Fibroblast of skin of scalp (primary cell): Measurements from ENCODE around the gene LARP1.
"Not testable (repeated sequence)": the region's sequence is repeated elsewhere in the genome, so short reads cannot be mapped to it uniquely, and the experiment has no call there.

Source experiments
- DNase-seq: peaks from one replicate; pipeline ENCODE4 v3.0.0-alpha.2; 2013

The LARP1 gene

GRCh38 chr5:154735362-154735761 lies 19.8 kb upstream of the LARP1 start:
- DNase-seq, result not testable (repeated sequence)

GRCh38 chr5:154736372-154736771 lies 18.8 kb upstream of the LARP1 start:
- not testable (repeated sequence) for DNase-seq

GRCh38 chr5:154737667-154738320 lies 17.4 kb upstream of the LARP1 start:
- DNase-seq, result no peak

DNA sequence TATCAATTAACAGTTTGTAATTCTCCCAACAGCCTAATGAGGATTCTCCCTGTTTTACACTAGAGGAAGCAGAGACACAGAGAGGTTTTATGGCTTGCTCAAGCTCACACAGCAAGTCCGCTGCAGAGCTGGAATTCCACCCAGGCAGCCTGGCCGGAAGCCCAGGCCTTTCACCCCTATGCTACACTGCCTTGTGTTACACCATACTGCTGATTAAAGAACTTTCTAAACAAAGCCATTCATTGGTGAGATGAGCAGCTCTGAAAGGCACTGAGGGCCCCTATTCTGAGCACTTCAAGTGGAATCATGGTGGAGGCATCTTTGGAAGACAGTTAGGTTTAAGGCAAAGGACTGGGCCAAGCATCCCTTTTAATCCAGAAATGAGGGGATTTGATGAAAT lies 14.7 kb upstream of the LARP1 start:
- no peak for DNase-seq

GRCh38 chr5:154740957-154741356 lies 14.2 kb upstream of the LARP1 start:
- no peak for DNase-seq

- no peak for DNase-seq
These were observed 13.8 kb upstream of the LARP1 start for GRCh38 chr5:154741415-154741814.

GRCh38 chr5:154743812-154744211 lies 11.4 kb upstream of the LARP1 start:
- no peak for DNase-seq

DNA sequence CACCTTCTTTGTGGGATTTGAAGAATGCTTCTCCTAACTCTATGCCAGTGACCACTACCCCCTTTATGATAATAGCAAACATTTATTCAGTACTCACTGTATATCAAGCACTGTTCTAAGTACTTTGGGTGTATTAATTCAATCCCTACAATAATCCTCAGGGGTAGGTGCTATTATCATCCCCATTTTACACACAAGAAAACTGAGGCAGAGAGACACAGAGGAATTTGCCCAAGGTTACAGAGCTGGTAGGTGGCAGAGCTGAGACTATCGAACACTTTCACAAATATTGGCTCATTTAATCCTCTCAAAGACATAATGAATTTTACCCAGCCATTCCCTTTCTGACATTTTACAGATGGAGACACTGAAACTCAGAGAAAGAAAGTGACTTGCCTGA lies 9.8 kb upstream of the LARP1 start:
- DNase-seq, result no peak

- DNase-seq, result no peak
These were observed 5.7 kb upstream of the LARP1 start for GRCh38 chr5:154749491-154749890.

DNA sequence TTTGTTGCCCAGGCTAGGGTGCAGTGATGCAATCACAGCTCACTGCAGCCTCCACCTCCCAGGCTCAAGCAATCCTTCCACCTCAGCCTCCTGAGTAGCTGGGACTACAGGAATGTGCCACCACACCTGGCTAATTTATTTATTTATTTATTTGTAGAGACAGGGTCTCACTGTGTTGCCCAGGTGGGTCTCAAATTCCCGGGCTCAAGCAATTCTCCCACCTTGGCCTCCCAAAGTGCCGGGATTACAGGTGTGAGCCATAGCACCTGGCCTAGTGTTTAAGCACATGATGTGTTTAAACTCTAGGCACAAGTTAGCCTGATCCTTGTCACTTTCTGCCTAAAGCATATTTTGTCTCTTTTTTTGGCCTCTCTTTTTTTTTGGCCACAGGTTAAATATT lies 4.5 kb upstream of the LARP1 start:
- DNase-seq, result not testable (repeated sequence)

DNA sequence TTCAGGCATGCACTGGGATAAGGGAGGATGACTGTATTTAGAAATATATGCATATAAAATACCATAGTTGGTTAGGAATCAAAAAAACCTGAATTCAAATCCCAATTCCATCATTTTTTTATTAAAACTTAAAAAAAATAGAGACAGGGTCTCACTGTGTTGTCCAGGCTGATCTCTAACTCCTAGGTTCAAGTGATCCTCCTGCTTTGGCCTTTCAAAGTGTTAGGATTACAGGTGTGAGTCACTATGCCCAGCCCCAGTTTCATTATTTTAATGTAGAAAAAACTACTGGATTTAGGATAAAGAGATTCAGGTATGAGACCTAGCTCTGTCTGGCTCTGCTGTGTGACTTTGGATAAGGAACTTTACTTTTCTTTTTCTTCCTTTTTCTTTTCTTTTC lies 3.3 kb upstream of the LARP1 start:
- DNase-seq, result no peak

GRCh38 chr5:154753792-154754191 lies 1.4 kb upstream of the LARP1 start:
- peak; percentile 92 for DNase-seq

- peak; percentile 100 for DNase-seq
These were observed 467 bp upstream of the LARP1 start for GRCh38 chr5:154754460-154755360.

- no peak for DNase-seq
These were observed 1.1 kb downstream of the LARP1 start for GRCh38 chr5:154756009-154756867.

- peak; percentile 41 for DNase-seq
These were observed 2.0 kb downstream of the LARP1 start for GRCh38 chr5:154756868-154757813.

DNA sequence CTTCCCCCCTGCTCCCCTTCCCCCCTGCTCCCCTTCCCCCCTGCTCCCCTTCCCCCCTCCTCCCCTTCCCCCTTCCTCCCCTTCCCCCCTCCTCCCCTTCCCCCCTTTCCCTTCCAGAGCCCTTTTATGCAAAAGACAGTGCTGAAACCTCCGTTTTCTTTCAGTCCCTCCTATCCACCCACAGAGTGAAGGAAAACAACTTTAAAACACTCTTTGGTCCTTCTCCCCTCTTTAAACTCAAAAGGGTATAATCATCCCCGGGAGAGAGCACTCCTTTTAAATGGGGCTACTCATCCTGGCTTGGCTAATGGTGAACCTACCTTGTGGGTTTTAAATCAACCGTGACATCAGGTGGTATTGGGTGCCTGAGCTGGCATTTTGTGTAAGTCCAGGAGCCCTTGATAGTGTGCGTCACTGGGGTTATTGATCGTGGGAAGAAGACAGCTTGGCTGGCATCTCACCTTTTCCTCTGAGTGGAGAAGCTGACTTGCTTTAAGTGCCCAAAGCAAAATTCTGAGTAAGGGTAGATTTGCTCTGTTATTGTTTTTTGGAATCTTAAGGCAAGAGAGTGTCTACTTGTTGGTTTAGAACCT lies 2.7 kb downstream of the LARP1 start:
- DNase-seq, result no peak

DNA sequence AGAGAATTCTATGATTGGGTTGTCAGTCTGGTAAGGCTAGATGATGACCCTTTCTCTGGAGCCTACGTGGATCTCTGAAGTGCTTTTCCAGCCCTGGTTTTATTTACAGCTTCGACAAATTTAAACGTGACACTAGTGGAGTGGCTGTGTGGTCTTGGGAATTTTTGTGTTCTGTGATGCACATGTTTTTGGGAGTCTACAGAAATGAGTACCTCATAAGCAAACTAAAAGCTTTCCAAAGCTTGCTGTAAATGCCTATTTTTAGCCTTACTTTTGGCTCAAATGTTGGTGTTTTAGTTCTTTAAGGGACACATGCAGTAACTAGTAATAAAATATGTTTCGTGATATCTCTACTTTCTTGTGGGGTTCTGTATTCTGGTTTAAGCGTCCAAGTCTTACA lies 3.3 kb downstream of the LARP1 start:
- no peak for DNase-seq

DNA sequence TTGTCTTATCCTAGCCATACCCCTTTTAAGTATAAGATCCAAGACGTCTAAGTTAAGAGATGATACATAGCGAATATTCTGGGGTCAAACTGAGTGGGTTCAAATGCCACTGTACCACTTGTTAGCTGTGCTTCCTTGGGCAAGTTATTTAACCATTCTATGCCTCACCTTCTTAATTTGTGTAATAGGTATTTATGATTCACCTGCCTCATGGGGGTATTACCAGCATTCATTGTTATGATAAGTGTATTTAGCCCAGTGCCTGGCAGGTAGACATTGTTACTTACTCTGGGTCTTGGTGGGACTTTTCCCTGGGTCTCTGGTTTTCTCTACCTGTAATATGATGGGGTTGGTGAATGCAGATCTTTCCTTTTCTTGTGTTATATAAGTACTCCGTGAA lies 3.8 kb downstream of the LARP1 start:
- DNase-seq, result no peak

GRCh38 chr5:154759868-154760267 lies 4.7 kb downstream of the LARP1 start:
- not testable (repeated sequence) for DNase-seq

DNA sequence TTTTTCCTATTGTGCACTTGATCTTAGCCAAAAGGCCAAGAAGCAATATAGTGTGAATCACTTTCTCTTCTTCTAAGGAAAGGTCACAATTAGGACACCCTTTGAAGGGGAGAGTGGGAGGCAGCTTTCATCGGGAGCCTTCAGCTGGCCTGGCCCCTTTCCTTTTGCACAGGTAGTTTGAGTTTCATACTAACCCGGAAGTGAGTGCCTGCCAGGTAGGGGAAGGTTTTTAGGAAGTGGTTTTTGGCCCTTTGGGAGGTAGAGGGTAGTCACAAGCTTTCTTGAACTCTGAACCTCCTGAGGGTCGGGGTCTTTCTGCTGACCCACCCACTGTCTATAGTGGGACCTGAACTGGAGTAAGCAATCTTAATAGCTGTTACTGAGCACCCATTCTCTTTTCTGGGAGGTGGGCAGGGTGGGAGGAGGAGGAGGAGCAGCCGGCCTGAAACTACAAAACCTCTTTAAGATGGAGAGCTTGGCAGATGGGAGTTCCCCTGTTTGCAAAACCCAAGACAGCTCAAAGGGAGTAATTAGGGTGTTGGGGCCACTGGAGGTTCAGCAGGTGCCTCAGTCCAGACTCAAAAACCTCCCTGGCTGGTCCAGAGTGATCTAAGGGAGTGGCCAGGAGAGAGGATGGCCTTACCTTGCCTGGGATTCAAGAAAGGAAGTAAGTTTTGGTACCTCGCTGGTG lies 6.0 kb downstream of the LARP1 start:
- DNase-seq, result no peak

DNA sequence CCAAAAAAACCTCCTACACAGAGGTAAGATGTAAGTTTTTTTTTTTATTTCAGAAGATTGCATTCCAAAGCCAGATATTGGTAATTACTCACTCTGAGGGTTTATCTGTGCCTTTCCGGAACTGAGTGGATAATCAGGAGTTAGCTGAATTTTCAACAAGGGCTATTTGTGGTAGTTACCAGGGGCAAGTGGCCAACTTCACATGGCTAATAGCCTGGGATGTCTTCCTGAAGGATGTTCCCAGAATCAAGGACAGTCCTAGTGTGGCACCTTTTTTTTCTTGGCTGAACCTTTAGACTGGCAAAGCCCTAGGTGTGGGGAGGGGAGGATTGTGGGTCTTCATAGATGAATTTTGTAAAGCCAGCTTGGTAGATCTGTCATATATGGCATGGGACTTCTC lies 7.1 kb downstream of the LARP1 start:
- no peak for DNase-seq
